Right atrium auricular region (tissue), 2 donors: Measurements from ENCODE around the gene MCHR1. TPM values are rescaled to one million over a fixed set of nuclear protein-coding genes. Genes with fewer than 3 reads are reported as not detected.
A peak's percentile ranks its signal among the peaks of the same experiment; 100 is the strongest.

Experiments
- DNase-seq: peaks from one replicate; pipeline ENCODE4 v3.0.0-alpha.2; 2019; ENCODE audit warnings: low spot score
- H3K27ac ChIP-seq, 2 donors: fragments of 200-600 bp; sonication (generic); 1 replicate in 1 of 2; 2 replicates in 1 of 2; pipeline ENCODE4 v1.5.1; 2016 to 2019
- H3K27me3 ChIP-seq, 2 donors: fragments of 200-600 bp; sonication (generic); one replicate each; pipeline versions ENCODE4 v1.5.1 to v1.6.0; 2017 to 2019
- H3K36me3 ChIP-seq: fragments of 200-600 bp; sonication (generic); one replicate; pipeline ENCODE4 v1.5.1; 2016
- H3K4me1 ChIP-seq, 2 donors: fragments of 200-600 bp; sonication (generic); one replicate each; pipeline versions ENCODE4 v1.5.1 to v1.6.0; 2017 to 2019
- H3K4me3 ChIP-seq, 2 donors: fragments of 200-600 bp; sonication (generic); 1 replicate in 1 of 2; 2 replicates in 1 of 2; pipeline ENCODE4 v1.5.1; 2017 to 2019; ENCODE audit warnings: mild to moderate bottlenecking in 1 of 2, moderate library complexity in 1 of 2
- H3K9me3 ChIP-seq, 2 donors: fragments of 200-600 bp; sonication (generic); one replicate each; pipeline ENCODE4 v1.5.1; 2019
- total RNA-seq, 2 donors: library from RNA; depleted of rRNA; stranded (reverse); fragments of >200 nt; gene quantifications; one replicate each; pipeline ENCODE4 v1.1.0, GENCODE V29; 2016
- TF ChIP-seq, protein P1 (sequence below), 2 donors: fragments of 200-600 bp; sonication (generic); IDR thresholded peaks; one replicate each; pipeline ENCODE4 v1.5.1; 2019; ENCODE audit warnings: antibody characterized with exemption in 2 of 2

The MCHR1 gene, protein sequence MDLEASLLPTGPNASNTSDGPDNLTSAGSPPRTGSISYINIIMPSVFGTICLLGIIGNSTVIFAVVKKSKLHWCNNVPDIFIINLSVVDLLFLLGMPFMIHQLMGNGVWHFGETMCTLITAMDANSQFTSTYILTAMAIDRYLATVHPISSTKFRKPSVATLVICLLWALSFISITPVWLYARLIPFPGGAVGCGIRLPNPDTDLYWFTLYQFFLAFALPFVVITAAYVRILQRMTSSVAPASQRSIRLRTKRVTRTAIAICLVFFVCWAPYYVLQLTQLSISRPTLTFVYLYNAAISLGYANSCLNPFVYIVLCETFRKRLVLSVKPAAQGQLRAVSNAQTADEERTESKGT
- 1 to 10 TPM in 1 of 2 donors, not detected in 1; 2.0 TPM for total RNA-seq

DNA sequence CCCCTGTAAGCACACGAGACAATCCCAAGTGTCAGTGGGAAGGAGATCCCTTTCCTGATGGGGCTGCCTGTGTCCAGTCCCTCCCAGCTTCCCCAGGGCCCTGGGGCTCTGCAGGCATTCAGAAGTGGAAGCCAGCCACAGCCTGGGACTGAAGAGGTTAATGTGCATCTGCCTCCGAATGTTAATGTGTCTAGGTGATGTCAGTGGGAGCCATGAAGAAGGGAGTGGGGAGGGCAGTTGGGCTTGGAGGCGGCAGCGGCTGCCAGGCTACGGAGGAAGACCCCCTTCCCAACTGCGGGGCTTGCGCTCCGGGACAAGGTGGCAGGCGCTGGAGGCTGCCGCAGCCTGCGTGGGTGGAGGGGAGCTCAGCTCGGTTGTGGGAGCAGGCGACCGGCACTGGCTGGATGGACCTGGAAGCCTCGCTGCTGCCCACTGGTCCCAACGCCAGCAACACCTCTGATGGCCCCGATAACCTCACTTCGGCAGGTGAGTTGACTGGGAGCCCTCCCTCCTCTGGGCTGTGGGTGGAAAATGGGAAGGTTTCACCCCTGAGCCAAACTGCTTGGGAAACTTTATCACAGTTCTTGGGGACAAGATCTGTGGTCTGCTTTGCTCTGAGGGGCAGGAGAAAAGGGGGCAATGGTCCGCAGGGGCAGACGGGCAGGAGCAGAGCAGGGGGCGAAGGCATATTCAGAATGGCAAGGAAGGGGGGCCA is at the start of gene MCHR1:
Gene MCHR1, plus strand, starts transcription at position 236 of the 715 bp plus-strand sequence. Its CDS starts 169 bp downstream, at position 405.
- no peaks in the 10 kb centered on the region for H3K36me3 ChIP-seq
- H3K4me3 ChIP-seq = peak within 1 kb of the TSS; percentile 10 to 33

DNA sequence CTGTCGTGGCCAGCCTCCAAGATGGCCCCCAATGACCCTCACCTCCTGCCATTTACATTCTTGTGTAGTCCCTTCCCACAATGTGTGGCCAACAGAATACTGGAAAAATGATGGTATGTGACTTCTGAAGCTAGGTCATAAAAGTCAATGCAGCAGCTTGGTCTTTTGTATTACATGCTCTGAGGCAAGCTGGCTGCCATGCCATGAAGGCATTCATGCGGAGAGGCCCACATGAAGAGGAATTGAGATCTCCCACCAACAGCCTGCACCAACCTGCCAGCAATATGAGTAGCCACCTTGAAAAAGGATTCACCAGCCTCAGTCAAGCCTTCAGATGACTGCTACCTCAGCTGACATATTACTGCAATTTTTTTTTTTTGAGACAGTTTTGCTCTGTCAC is 47.4 kb upstream of the MCHR1 start:
- H3K4me3 ChIP-seq = no peak overlapping the region
- H3K4me1 ChIP-seq = peaks cover 0 to 35% of the 10 kb centered on the region in 2 donors
- TF ChIP-seq, protein P1, sequence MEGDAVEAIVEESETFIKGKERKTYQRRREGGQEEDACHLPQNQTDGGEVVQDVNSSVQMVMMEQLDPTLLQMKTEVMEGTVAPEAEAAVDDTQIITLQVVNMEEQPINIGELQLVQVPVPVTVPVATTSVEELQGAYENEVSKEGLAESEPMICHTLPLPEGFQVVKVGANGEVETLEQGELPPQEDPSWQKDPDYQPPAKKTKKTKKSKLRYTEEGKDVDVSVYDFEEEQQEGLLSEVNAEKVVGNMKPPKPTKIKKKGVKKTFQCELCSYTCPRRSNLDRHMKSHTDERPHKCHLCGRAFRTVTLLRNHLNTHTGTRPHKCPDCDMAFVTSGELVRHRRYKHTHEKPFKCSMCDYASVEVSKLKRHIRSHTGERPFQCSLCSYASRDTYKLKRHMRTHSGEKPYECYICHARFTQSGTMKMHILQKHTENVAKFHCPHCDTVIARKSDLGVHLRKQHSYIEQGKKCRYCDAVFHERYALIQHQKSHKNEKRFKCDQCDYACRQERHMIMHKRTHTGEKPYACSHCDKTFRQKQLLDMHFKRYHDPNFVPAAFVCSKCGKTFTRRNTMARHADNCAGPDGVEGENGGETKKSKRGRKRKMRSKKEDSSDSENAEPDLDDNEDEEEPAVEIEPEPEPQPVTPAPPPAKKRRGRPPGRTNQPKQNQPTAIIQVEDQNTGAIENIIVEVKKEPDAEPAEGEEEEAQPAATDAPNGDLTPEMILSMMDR (IDR thresholded peaks at IDR 0.05) = no peak
- no peaks in the 10 kb centered on the region for H3K27me3 ChIP-seq
- no peaks in the 10 kb centered on the region for H3K36me3 ChIP-seq
- H3K9me3 ChIP-seq = no peaks in the 10 kb centered on the region
- DNase-seq = no peak
- H3K27ac ChIP-seq = no peak overlapping the region

More for the DNA sequence above, at the start of gene MCHR1:
- Histone ChIP-seq H3K9me3 (no peaks in the 10 kb centered on the region), H3K27ac (no peak within 1 kb of the TSS), H3K4me1 (peaks cover 0 to 23% of the 10 kb centered on the region in 2 donors), H3K27me3 (no peaks in the 10 kb centered on the region)
- no peak for DNase-seq
- TF ChIP-seq, protein P1 (IDR thresholded peaks at IDR 0.05) = no peak

DNA sequence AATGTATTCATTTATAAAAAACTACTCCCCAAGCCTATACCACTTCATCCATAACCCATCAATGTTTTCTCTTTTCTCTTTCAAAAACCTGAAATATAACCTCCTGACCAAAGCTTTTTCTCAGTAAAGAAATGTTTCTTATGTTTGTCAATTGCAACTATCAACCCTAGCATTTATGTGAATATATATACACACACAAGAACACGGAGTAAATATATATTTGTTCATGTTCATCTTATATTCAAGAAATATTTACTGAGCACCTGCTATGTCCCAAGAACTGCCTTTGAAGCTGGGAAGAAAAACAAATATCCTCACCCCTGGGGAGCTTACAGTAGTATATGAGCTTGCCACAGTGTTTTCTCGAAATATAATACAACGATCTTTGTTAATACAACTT is 46.2 kb upstream of the MCHR1 start:
- Histone ChIP-seq H3K36me3 (no peaks in the 10 kb centered on the region), H3K4me3 (no peak overlapping the region), H3K27me3 (no peaks in the 10 kb centered on the region), H3K4me1 (peaks cover 0 to 36% of the 10 kb centered on the region in 2 donors), H3K27ac (no peak overlapping the region), H3K9me3 (no peaks in the 10 kb centered on the region)
- no peak for DNase-seq
- TF ChIP-seq, protein P1 (IDR thresholded peaks at IDR 0.05) = no peak

DNA sequence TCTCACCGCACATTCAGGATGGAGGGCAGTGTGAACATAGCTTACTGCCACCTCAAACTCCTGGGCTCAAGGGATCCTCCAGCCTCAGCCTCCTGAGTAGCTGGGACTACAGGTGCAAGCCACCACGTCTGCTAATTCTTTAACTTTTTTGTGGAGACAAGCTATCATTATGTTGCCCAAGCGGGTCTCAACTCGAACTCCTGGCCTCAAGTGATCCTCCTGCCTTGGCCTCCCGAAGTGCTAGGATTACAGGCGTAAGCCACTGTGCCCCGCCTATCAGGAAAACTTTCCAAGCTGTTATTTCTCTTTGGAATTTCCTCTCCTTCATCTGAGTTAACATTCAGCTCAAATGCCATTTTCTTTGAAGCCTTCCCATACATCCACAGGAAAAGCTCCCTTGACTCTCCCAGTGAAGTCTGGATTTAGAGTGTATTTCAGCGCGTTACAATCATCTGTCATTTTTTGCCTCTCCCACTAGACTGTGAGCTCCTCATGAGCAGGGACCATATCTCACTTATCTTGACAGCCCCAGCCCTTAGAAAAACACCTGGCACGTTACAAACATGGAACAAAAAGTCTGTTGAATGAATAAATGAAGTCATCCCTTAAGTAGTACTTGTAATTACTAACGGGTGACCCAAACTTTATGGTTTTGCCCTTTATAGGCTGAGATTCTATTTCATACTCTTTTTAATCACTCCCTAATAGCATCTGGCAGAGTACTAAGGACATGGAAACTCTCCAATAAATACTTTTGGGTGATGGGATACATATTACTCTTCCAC is 45.0 kb upstream of the MCHR1 start:
- DNase-seq = peak; percentile 36
- no peaks in the 10 kb centered on the region for H3K9me3 ChIP-seq
- TF ChIP-seq, protein P1 (IDR thresholded peaks at IDR 0.05) = no peak
- H3K27me3 ChIP-seq = no peaks in the 10 kb centered on the region
- peak overlapping the region; percentile 87 to 93 for H3K27ac ChIP-seq
- H3K4me3 ChIP-seq = peak overlapping the region; percentile 76 to 93
- H3K4me1 ChIP-seq = peaks cover 0 to 30% of the 10 kb centered on the region in 2 donors
- no peaks in the 10 kb centered on the region for H3K36me3 ChIP-seq

DNA sequence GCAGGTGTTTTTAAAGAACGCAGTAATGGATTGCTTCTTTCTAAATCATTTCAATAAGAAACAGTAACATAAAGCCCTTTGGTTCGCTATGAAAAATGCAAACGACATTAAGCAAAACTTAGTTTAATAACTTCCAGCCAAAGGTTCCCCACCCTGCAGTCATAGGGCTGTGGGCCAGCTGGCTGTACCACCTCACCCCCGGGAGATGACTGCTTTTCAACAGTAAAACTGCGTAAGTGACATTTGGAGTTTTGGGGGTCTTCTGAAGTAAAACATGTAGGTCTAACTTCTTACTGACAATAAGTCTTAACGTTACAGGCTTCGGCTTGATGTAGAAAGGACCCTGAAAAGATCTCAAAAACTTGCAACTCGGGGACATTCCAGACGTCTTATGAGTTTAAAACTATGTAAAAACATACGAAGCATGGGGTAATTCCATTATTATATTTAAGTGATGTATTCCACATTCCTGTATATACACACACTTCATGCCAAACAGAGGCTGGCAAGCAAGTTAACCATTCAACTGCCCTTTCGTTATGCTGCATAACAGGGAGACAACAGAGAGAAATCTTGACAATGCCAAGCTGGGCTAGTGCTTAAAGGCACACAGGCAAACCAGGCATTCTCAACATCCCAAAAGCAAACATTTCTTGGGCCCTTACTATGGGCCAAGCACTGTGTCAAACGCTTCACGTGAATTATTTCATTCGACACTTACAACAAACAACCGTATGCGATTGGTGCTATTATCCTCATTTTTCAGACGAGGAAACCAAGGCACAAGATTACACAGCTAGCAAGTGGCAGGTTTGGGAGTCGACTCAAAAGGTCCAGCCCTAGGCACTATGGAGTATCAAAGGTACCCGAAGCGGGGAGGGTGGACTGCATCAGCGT is 44.0 kb upstream of the MCHR1 start:
- Histone ChIP-seq H3K27me3 (no peaks in the 10 kb centered on the region), H3K4me3 (peak overlapping the region; percentile 76 to 93), H3K4me1 (peaks cover 0 to 30% of the 10 kb centered on the region in 2 donors), H3K27ac (peak overlapping the region; percentile 87 to 93), H3K9me3 (no peaks in the 10 kb centered on the region), H3K36me3 (no peaks in the 10 kb centered on the region)
- TF ChIP-seq, protein P1 (IDR thresholded peaks at IDR 0.05) = no peak
- peak; percentile 63 for DNase-seq
